ENCODE data around the gene CLEC4A.
"Not testable (repeated sequence)": the region's sequence is repeated elsewhere in the genome, so short reads cannot be mapped to it uniquely, and the experiment has no call there.

The CLEC4A gene

DNA sequence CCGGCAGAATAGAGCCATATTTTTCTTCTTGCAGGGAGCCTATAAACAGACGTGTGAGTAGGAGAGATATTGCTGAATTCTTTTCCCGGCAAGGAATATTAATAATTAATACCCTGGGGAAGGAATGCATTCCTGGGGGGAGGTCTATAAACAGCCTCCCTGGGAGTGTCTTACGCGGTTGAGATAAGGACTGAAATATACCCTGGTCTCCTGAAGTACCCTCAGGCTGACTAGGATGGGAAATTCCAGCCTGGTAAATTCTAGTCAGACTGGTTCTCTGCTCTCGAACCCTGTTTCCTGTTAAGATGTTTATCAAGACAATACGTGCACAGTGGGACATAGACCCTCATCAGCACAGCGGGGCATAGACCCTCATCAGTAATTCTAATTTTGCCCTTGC lies 18.2 kb downstream of the CLEC4A start:
- not testable (repeated sequence) for H3K27me3 ChIP-seq (ENCODE audit: insufficient read depth, low read length); H3K27ac ChIP-seq (ENCODE audit: low read length); H3K9me3 ChIP-seq (ENCODE audit: insufficient read depth, low read depth, low read length); H3K4me3 ChIP-seq (ENCODE audit: low read length); H3K9ac ChIP-seq (ENCODE audit: low read depth, low read length); H3K36me3 ChIP-seq (ENCODE audit: insufficient read depth, low read depth, low read length)
- H3K4me1 ChIP-seq (ENCODE audit: insufficient read depth, low read length): peaks cover 13% of the 10 kb centered on the region

DNA sequence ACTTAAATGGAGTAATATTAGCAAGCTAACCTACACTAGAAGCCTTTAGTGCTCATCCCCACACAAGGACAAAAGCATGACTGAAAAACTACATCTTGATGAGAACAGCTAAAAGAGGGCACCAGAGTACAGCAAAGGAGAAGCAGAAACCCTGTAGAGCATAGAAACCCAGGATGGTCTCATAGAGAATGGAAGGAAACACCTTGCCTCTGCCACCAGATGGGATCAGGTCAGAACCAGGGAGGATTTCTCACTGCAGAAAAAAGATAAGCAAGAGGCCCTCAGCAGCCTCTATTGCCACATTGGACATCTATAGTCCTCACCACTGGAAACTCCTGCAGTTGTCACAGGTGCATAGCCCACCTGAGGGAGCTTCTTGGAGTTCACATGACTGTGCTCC lies 19.8 kb downstream of the CLEC4A start:
- Histone ChIP-seq H3K27ac (ENCODE audit: low read length) (no peak overlapping the region), H3K36me3 (ENCODE audit: insufficient read depth, low read depth, low read length) (no peaks in the 10 kb centered on the region)

DNA sequence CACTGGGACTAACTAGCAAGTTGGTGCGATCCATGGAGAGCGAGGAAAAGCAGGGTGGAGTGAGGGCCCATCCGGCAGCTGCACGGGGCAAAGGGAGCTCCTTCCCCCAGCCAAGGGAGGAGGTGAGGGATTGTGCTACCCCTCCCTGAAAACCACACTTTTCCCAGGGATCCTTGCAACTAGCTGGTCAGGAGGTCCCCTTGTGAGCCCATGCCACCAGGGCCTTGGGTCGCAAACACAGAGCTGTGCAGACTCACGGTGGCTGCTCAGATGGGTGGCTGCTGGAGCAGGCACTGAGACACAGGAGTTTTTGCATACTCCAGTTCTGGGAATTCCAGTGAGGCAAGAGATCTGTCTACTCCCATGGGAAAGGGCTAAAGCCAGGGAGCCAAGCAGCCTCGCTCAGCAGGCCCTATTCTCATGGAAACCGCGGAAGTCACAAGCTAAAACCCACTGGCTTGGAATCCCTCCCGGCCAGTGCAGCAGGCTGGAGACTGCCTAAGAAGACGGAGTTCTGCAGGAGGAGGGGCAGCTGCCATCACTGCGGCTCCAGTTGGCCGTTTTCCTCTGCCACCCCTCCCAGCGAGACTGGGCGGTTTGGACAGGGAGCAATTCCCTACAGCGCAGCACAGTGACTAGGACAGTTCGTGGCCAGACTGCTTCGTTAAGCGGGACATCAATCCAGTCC lies 22.5 kb downstream of the CLEC4A start:
- H3K9me3 ChIP-seq (ENCODE audit: insufficient read depth, low read depth, low read length): peaks cover 10% of the 10 kb centered on the region; the same call in 1 of the 2 replicates
- no peak overlapping the region for H3K27ac ChIP-seq (ENCODE audit: low read length)
- H3K27me3 ChIP-seq (ENCODE audit: insufficient read depth, low read length): no peaks in the 10 kb centered on the region
- H3K36me3 ChIP-seq (ENCODE audit: insufficient read depth, low read depth, low read length): no peaks in the 10 kb centered on the region
- peaks cover 13% of the 10 kb centered on the region for H3K4me1 ChIP-seq (ENCODE audit: insufficient read depth, low read length)
- peak overlapping the region; percentile 27; the same call in 1 of the 2 replicates for H3K4me3 ChIP-seq (ENCODE audit: low read length)
- H3K9ac ChIP-seq (ENCODE audit: low read depth, low read length): peak overlapping the region; percentile 34; the same call in 1 of the 2 replicates

More for the DNA sequence above, 19.8 kb downstream of the CLEC4A start:
- peaks cover 13% of the 10 kb centered on the region for H3K4me1 ChIP-seq (ENCODE audit: insufficient read depth, low read length)
- no peak overlapping the region for H3K4me3 ChIP-seq (ENCODE audit: low read length)
- H3K27me3 ChIP-seq (ENCODE audit: insufficient read depth, low read length): no peaks in the 10 kb centered on the region
- H3K9ac ChIP-seq (ENCODE audit: low read depth, low read length): no peak overlapping the region
- peaks cover 10% of the 10 kb centered on the region; the same call in 1 of the 2 replicates for H3K9me3 ChIP-seq (ENCODE audit: insufficient read depth, low read depth, low read length)

DNA sequence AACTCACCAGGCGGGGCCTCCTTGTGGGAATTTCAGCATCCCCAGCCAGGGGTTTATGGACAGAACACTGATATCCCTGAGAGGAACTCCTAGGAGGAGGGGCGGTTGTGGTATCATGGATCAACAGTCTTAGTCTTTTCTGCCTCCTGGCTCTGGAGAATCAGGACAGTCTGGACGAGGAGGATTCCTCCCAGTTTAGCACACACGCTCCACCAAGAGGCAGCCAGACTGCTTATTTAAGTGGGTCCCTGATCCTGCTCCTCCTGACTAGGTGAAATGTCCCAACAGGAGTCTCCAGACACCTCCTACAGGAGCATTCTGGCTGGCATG lies 23.0 kb downstream of the CLEC4A start:
- H3K9me3 ChIP-seq (ENCODE audit: insufficient read depth, low read depth, low read length): peaks cover 10% of the 10 kb centered on the region; the same call in 1 of the 2 replicates
- H3K27ac ChIP-seq (ENCODE audit: low read length): no peak overlapping the region
- peaks cover 13% of the 10 kb centered on the region for H3K4me1 ChIP-seq (ENCODE audit: insufficient read depth, low read length)
- peak overlapping the region; percentile 34; the same call in 1 of the 2 replicates for H3K9ac ChIP-seq (ENCODE audit: low read depth, low read length)
- H3K36me3 ChIP-seq (ENCODE audit: insufficient read depth, low read depth, low read length): no peaks in the 10 kb centered on the region
- H3K4me3 ChIP-seq (ENCODE audit: low read length): peak overlapping the region; percentile 27; the same call in 1 of the 2 replicates
- no peaks in the 10 kb centered on the region for H3K27me3 ChIP-seq (ENCODE audit: insufficient read depth, low read length)

DNA sequence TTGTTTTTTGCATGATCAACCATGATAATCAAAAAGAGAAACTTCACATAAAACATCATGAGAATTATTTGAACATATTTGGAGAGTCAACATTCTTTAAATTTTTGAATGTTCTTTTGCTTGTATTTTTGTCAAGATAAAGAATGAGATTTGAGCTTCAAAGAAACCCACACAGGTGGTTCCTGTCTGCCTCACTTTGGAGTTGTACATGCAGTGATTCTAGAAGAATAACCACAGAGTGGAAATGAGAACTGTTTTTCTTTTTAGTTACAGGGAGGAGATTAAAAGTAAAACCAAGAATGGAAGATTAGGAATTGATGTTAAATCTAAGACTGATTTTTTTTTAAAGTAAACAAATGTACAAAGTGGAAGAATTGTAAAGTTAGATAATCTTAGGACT lies 31.1 kb downstream of the CLEC4A start:
- no peaks in the 10 kb centered on the region for H3K27me3 ChIP-seq (ENCODE audit: insufficient read depth, low read length)
- no peak overlapping the region for H3K9ac ChIP-seq (ENCODE audit: low read depth, low read length)
- H3K4me3 ChIP-seq (ENCODE audit: low read length): no peak overlapping the region
- H3K9me3 ChIP-seq (ENCODE audit: insufficient read depth, low read depth, low read length): no peaks in the 10 kb centered on the region
- H3K4me1 ChIP-seq (ENCODE audit: insufficient read depth, low read length): no peaks in the 10 kb centered on the region
- H3K36me3 ChIP-seq (ENCODE audit: insufficient read depth, low read depth, low read length): no peaks in the 10 kb centered on the region
- H3K27ac ChIP-seq (ENCODE audit: low read length): no peak overlapping the region

DNA sequence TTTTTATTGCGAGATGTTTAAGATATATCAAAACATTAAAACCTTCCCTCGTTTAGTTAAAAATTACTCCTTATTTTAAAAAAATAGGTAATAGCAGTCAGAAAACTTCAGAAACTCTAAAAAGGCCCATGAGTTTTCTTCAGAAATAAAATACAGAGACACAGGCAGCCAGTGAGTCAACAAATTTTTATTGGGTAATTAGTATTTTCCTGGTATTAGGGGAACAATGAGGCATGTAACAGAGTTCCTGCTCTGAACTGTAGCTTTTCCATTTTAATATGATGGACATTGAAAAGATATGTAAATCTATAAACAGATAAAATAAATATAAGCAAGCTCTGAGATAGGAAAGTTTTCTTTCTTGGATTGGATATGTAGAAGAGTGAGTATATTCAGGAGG lies 33.0 kb downstream of the CLEC4A start:
- no peak overlapping the region for H3K27ac ChIP-seq (ENCODE audit: low read length)
- H3K9me3 ChIP-seq (ENCODE audit: insufficient read depth, low read depth, low read length): no peaks in the 10 kb centered on the region
- no peaks in the 10 kb centered on the region for H3K36me3 ChIP-seq (ENCODE audit: insufficient read depth, low read depth, low read length)
- H3K4me3 ChIP-seq (ENCODE audit: low read length): no peak overlapping the region
- H3K9ac ChIP-seq (ENCODE audit: low read depth, low read length): no peak overlapping the region
- H3K27me3 ChIP-seq (ENCODE audit: insufficient read depth, low read length): no peaks in the 10 kb centered on the region
- no peaks in the 10 kb centered on the region for H3K4me1 ChIP-seq (ENCODE audit: insufficient read depth, low read length)

DNA sequence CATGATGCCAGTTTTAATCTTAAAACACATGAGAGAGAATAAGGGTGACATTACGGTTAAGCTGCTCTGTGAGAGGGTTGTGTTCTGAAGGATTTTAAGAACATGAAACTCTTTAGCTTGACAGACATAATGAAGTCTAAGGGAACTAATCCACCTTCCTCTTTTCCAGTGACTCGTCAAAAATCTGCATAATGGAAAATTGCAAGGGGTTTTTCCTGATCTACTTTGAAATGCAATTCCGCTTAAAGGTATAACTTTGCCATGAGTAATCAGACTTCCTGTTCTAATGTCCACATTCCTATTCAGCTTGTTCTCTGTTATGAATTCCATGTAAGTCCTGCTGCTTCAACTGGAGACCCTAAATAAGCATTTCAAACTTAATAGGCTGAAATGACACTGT lies 33.4 kb downstream of the CLEC4A start, which contains the start of gene ZNF705A:
TSS of gene ZNF705A (plus strand) at position 171 of the 400 bp plus-strand sequence. CDS start 15,611 bp downstream, outside the sequence.
- no peaks in the 10 kb centered on the region for H3K27me3 ChIP-seq (ENCODE audit: insufficient read depth, low read length)
- H3K9me3 ChIP-seq (ENCODE audit: insufficient read depth, low read depth, low read length): no peaks in the 10 kb centered on the region
- no peaks in the 10 kb centered on the region for H3K36me3 ChIP-seq (ENCODE audit: insufficient read depth, low read depth, low read length)
- H3K9ac ChIP-seq (ENCODE audit: low read depth, low read length): no peak within 1 kb of the TSS
- H3K4me1 ChIP-seq (ENCODE audit: insufficient read depth, low read length): no peaks in the 10 kb centered on the region
- no peak within 1 kb of the TSS for H3K4me3 ChIP-seq (ENCODE audit: low read length)
- H3K27ac ChIP-seq (ENCODE audit: low read length): no peak within 1 kb of the TSS

DNA sequence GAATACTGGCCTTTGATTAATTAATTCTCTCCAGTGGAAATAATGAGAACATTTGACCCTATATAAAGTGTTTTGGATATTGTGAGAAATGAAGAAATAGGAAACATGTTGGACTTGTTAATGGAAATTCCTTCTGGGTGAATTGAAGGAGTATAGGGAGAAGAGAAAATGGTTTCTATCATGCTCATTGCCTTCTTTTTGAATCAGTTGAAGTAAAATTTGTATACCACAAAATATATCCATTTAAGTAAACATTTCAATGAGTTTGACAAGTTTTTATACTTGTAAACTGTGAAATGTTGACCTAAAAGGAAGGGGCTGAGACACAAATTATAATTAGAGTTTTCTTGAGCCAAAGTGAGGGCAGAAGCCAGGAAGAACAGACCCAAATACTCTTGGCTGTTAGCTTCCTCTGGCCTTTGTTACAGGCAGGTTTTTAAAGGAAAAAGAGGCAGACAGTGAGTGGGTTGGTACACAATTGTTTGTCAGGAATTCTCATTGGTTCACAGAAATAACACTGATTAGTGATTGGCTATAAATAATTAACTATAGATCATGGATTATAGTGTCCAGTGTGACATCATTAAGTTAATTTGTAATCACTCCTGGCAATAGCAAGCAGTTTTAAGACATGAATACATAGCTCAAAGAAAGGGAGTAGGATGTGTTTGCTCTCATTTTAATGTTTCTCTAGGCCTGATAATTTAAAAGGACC lies 34.2 kb downstream of the CLEC4A start:
- Histone ChIP-seq H3K27ac (ENCODE audit: low read length) (no peak overlapping the region), H3K27me3 (ENCODE audit: insufficient read depth, low read length) (no peaks in the 10 kb centered on the region), H3K4me3 (ENCODE audit: low read length) (no peak overlapping the region), H3K36me3 (ENCODE audit: insufficient read depth, low read depth, low read length) (no peaks in the 10 kb centered on the region), H3K9ac (ENCODE audit: low read depth, low read length) (no peak overlapping the region), H3K4me1 (ENCODE audit: insufficient read depth, low read length) (no peaks in the 10 kb centered on the region), H3K9me3 (ENCODE audit: insufficient read depth, low read depth, low read length) (no peaks in the 10 kb centered on the region)

DNA sequence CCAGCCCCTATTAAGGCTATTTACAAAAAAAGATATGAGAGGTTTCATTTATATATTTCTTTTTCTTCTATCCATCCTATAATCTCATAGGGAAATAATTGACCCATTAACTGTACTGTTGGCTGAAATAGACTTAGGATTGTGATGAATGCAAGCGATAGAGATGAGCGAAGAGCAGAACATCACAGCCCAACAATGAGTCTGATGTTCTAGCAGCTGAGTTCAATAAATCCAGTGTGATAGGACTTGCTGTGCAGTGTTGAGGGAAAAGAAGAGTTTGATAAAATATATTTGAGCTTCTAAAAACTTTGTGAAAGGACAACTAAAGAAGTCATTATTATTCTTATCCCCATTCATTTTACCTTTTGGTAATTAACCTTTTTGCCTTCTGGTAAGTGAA lies 49.5 kb downstream of the CLEC4A start:
- not testable (repeated sequence) for H3K9me3 ChIP-seq (ENCODE audit: insufficient read depth, low read depth, low read length); H3K4me1 ChIP-seq (ENCODE audit: insufficient read depth, low read length); H3K9ac ChIP-seq (ENCODE audit: low read depth, low read length); H3K27ac ChIP-seq (ENCODE audit: low read length); H3K4me3 ChIP-seq (ENCODE audit: low read length); H3K36me3 ChIP-seq (ENCODE audit: insufficient read depth, low read depth, low read length); H3K27me3 ChIP-seq (ENCODE audit: insufficient read depth, low read length)

DNA sequence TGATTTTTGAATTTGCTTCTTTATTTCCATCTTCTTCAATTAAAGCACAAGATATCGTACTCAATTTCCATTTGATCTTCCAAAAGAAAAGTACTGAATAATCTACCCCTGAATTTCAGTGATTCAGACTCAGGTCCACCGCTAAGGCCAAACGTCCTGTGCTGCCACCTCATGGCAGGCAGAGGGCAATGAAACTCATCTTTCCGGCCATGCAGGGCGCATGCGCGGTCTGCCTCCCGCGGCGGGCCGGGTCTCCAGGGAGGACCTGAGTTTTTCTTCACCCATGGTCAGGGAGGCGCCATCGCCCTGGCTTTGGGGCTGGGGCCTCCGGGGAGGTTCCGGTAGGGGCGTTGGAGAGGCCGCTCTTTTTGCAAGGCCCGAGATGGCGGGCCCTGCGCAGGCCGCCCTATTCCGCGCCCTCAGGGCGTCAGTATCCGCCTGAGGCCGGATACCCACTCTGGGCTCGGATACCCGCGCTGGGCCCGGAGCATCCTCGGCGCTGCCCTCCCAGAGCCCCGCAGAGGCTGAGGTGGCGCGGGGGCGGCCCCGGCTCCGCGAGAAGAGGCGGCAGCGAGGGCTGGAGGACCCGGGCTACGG lies 56.7 kb downstream of the CLEC4A start:
- H3K27ac ChIP-seq (ENCODE audit: low read length): not testable (repeated sequence)
- H3K9ac ChIP-seq (ENCODE audit: low read depth, low read length): peak overlapping the region; percentile 58

DNA sequence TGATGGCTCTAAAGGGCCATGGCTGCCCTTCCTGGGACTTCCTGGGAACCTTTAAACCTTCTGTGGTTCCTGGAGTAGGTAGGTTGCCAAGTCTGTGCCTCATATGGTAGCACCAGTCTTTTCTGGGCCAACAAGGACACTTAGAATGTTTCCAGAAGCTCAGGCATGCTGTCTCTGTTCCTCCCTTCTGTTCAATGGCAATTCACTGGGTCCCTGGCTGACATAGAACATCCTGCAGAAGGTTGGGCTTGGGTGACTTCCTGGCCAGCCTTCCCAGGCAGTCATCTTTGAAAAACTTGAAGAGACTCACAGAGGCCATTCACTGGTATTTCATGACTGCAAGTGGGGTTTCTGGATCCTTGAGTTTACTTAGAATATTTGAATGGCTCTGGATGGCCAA lies 57.9 kb downstream of the CLEC4A start:
- not testable (repeated sequence) for H3K4me1 ChIP-seq (ENCODE audit: insufficient read depth, low read length); H3K27me3 ChIP-seq (ENCODE audit: insufficient read depth, low read length); H3K36me3 ChIP-seq (ENCODE audit: insufficient read depth, low read depth, low read length); H3K9me3 ChIP-seq (ENCODE audit: insufficient read depth, low read depth, low read length); H3K9ac ChIP-seq (ENCODE audit: low read depth, low read length); H3K27ac ChIP-seq (ENCODE audit: low read length)
- 0 out of 2 replicates have a peak overlapping the region, but pooled peaks have one; percentile 61 for H3K4me3 ChIP-seq (ENCODE audit: low read length)

More for the DNA sequence above, 56.7 kb downstream of the CLEC4A start:
- not testable (repeated sequence) for H3K36me3 ChIP-seq (ENCODE audit: insufficient read depth, low read depth, low read length); H3K4me1 ChIP-seq (ENCODE audit: insufficient read depth, low read length); H3K27me3 ChIP-seq (ENCODE audit: insufficient read depth, low read length); H3K9me3 ChIP-seq (ENCODE audit: insufficient read depth, low read depth, low read length)
- H3K4me3 ChIP-seq (ENCODE audit: low read length): peak overlapping the region; percentile 61; the same call in 1 of the 2 replicates

DNA sequence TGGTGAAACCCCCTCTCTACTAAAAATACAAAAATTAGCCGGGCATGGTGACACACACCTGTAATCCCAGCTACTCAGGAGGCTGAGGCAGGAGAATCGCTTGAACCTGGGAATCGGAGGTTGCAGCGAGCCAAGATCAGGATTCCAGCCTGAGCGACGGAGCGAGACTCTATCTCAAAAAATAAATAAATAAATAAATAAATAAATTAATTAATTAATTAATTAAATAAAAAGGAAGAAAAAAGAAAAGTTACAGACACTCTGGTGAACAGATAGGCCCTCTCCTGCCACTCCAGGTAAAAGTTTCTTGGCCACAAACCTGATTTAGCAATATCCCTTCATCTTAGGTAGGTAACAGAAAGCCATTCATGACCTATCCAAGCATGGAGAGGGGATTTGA lies 59.5 kb downstream of the CLEC4A start:
- not testable (repeated sequence) for H3K4me1 ChIP-seq (ENCODE audit: insufficient read depth, low read length); H3K9ac ChIP-seq (ENCODE audit: low read depth, low read length); H3K27me3 ChIP-seq (ENCODE audit: insufficient read depth, low read length); H3K4me3 ChIP-seq (ENCODE audit: low read length); H3K36me3 ChIP-seq (ENCODE audit: insufficient read depth, low read depth, low read length); H3K9me3 ChIP-seq (ENCODE audit: insufficient read depth, low read depth, low read length); H3K27ac ChIP-seq (ENCODE audit: low read length)

Data from iPS-20b (cell line).